ENCODE measurements around the gene AOPEP. TPM values are rescaled to one million over a fixed set of nuclear protein-coding genes. Genes with fewer than 3 reads are reported as not detected.

The AOPEP gene
- total and polyA plus RNA-seq, 2 of the 13 experiments (the other 11 are each of a cell fraction or from before 2014, with no cell fraction given), result 22.2 to 41.6 TPM

DNA sequence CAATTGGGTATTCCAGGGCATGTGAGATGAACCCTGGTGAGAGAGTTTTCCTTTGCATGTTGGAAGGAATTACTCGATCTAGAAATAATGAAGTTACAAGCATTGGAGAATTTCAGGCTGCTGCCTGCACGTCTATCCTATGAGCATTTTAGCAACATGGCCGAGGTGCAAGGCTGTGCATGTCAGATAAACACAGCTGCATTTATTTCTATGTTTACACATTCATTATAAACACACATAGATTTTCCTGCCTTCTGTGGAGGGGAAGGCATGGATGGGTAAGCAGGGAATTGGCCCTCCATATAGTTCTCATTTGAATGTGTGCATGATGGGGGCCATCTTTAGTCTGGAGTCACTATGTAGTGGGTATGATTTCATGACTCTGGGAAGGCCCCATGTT is 42.3 kb downstream of the AOPEP start:
- POLR2A ChIA-PET, result no interaction called here
- H3K36me3 ChIP-seq (replicated peaks in 1 of 2; ENCODE audit: control insufficient read depth in 1 of 2, insufficient read depth in 2 of 2, low read length in 2 of 2), result peaks cover 1 to 4% of the 10 kb centered on the region in 2 experiments; a peak in 2 of 5 replicates
- in situ Hi-C loops (cut with HindIII; ENCODE audit: extremely low pct_ligation_motif_present, low pct_unique_long_range_greater_than_20kb) (no loop called here), intact Hi-C loops (cut with micrococcal nuclease; ENCODE audit: unreplicated experiment) (no loop called here)
- H4K20me1 ChIP-seq (ENCODE audit: insufficient read depth, low read length), result no peaks in the 10 kb centered on the region
- no peak overlapping the region for H3K4me2 ChIP-seq (ENCODE audit: low read depth, low read length)
- no peak overlapping the region for H3K27ac ChIP-seq (ENCODE audit: extremely low read length, insufficient read depth, low read length)
- H3K9ac ChIP-seq (ENCODE audit: insufficient read depth, low read depth, low read length), result no peak overlapping the region
- no peak for DNase-seq (ENCODE audit: low spot score)
- H2AFZ ChIP-seq (ENCODE audit: low read length), result no peak overlapping the region
- no TSS peak for BruUV-seq (replicated peaks)
- FAIRE-seq, result no peak
- CTCF ChIA-PET (ENCODE audit: low intra/inter-chr PET ratio, low total read pairs), result no interaction called here
- no peaks in the 10 kb centered on the region for H3K79me2 ChIP-seq (ENCODE audit: insufficient read depth, low read length)
- H3K27me3 ChIP-seq (ENCODE audit: control insufficient read depth in 1 of 2, insufficient read depth in 2 of 2, low read length in 2 of 2), result no peaks in the 10 kb centered on the region
- WGBS (ENCODE audit: low lambda C conversion rate), result 96% methylated on average over 3 of the region's 3 CpGs
- H3K9me3 ChIP-seq (ENCODE audit: low read length), result no peaks in the 10 kb centered on the region
- peaks cover 4% of the 10 kb centered on the region; the same call in 1 of the 2 replicates for H3K4me1 ChIP-seq (ENCODE audit: insufficient read depth, low read length)
- TF ChIP-seq MAFK (conservative IDR thresholded peaks at IDR 0.05 in 1 of 2, IDR thresholded peaks at IDR 0.05 in 1 of 2; ENCODE audit: low read length in 2 of 2) (no peak), ZNF484 (CRISPR knock-in tag; IDR thresholded peaks at IDR 0.05; ENCODE audit: borderline replicate concordance, low read depth) (no peak), FOXA3 (CRISPR knock-in tag; IDR thresholded peaks at IDR 0.05) (no peak), RXRB (CRISPR knock-in tag; IDR thresholded peaks at IDR 0.05; ENCODE audit: borderline replicate concordance) (no peak), NRL (CRISPR knock-in tag; IDR thresholded peaks at IDR 0.05; ENCODE audit: borderline replicate concordance) (no peak), MTF1 (CRISPR knock-in tag; IDR thresholded peaks at IDR 0.05) (no peak), ZNF33B (CRISPR knock-in tag; IDR thresholded peaks at IDR 0.05) (no peak), RBM22 (optimal IDR thresholded peaks at IDR 0.05; ENCODE audit: low read length) (no peak), ZZZ3 (CRISPR knock-in tag; IDR thresholded peaks at IDR 0.05; ENCODE audit: borderline replicate concordance) (no peak), SP2 (CRISPR knock-in tag; IDR thresholded peaks at IDR 0.05) (no peak), ARNT (IDR thresholded peaks at IDR 0.05) (no peak), ZNF337 (CRISPR knock-in tag; IDR thresholded peaks at IDR 0.05; ENCODE audit: borderline replicate concordance, low read depth) (no peak), NR2C2 (CRISPR knock-in tag; IDR thresholded peaks at IDR 0.05; ENCODE audit: borderline replicate concordance) (no peak), MYNN (CRISPR knock-in tag; IDR thresholded peaks at IDR 0.05; ENCODE audit: low read depth) (no peak), RFX1 (IDR thresholded peaks at IDR 0.05) (no peak), MEIS1 (CRISPR knock-in tag; IDR thresholded peaks at IDR 0.05; ENCODE audit: borderline replicate concordance) (no peak)
- no peak overlapping the region for H3K4me3 ChIP-seq (replicated peaks in 1 of 3; ENCODE audit: insufficient read depth in 1 of 3, low read depth in 2 of 3, low read length in 3 of 3)
- no peak for ATAC-seq
